Measurements from ENCODE around the gene CTAGE9. TPM values are rescaled to one million over a fixed set of nuclear protein-coding genes. Genes with fewer than 3 reads are reported as not detected.

CTAGE9 gene
- total RNA-seq, 1 experiment from 2014 or later = not detected

- H2BK12ac ChIP-seq (ENCODE audit: insufficient read length, low read depth, low read length) = no peak overlapping the region
- no peak overlapping the region for H3K27ac Mint-ChIP-seq
- H3K79me2 ChIP-seq (ENCODE audit: insufficient read depth, low read length) = no peaks in the 10 kb centered on the region
- no peaks in the 10 kb centered on the region for H3K9me3 Mint-ChIP-seq
- DNase-seq = no peak
- WGBS (ENCODE audit: extremely low coverage, insufficient read length, low lambda C conversion rate) = no CpG with 5 or more reads among the region's 5 CpGs
- H3K27me3 ChIP-seq (ENCODE audit: insufficient read depth, low read length) = no peaks in the 10 kb centered on the region
- no peak overlapping the region for H3K4me2 ChIP-seq (ENCODE audit: insufficient read depth, insufficient read length, low read length)
- H3K23ac ChIP-seq (ENCODE audit: insufficient read length, low read depth, low read length) = no peak overlapping the region
- no peak overlapping the region for H3K56ac ChIP-seq (ENCODE audit: insufficient read length, low read depth, low read length)
- H2BK5ac ChIP-seq (ENCODE audit: insufficient read length, low read length) = no peak overlapping the region
- no peak overlapping the region for H3K14ac ChIP-seq (ENCODE audit: insufficient read depth, low read length)
- H3K27ac ChIP-seq (ENCODE audit: insufficient read length, low read depth, low read length) = no peak overlapping the region
- H3K4me1 ChIP-seq (ENCODE audit: insufficient read depth, low read length) = no peaks in the 10 kb centered on the region
- H2AFZ ChIP-seq (ENCODE audit: low read length) = no peak overlapping the region
- H3K23me2 ChIP-seq (ENCODE audit: insufficient read length, low read depth, low read length, poor library complexity, severe bottlenecking) = no peaks in the 10 kb centered on the region
- no peaks in the 10 kb centered on the region; a peak in 1 of 7 replicates for H3K36me3 Mint-ChIP-seq (ENCODE audit: insufficient read depth in 1 of 3, low read depth in 3 of 3)
- no peak overlapping the region for H4K5ac ChIP-seq (ENCODE audit: insufficient read length, low read depth, low read length)
- no peaks in the 10 kb centered on the region for H3K9me3 ChIP-seq (ENCODE audit: control insufficient read depth, low read depth, low read length)
- no peak overlapping the region for H3T11ph ChIP-seq (ENCODE audit: low read length)
- no peak overlapping the region for H3K18ac ChIP-seq (ENCODE audit: insufficient read length, low read depth, low read length)
- H2BK15ac ChIP-seq (ENCODE audit: low read depth, low read length) = no peak overlapping the region
- no peak overlapping the region for H2BK120ac ChIP-seq (ENCODE audit: low read depth, low read length, poor library complexity, severe bottlenecking)
- TF ChIP-seq, protein P1, sequence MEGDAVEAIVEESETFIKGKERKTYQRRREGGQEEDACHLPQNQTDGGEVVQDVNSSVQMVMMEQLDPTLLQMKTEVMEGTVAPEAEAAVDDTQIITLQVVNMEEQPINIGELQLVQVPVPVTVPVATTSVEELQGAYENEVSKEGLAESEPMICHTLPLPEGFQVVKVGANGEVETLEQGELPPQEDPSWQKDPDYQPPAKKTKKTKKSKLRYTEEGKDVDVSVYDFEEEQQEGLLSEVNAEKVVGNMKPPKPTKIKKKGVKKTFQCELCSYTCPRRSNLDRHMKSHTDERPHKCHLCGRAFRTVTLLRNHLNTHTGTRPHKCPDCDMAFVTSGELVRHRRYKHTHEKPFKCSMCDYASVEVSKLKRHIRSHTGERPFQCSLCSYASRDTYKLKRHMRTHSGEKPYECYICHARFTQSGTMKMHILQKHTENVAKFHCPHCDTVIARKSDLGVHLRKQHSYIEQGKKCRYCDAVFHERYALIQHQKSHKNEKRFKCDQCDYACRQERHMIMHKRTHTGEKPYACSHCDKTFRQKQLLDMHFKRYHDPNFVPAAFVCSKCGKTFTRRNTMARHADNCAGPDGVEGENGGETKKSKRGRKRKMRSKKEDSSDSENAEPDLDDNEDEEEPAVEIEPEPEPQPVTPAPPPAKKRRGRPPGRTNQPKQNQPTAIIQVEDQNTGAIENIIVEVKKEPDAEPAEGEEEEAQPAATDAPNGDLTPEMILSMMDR (conservative IDR thresholded peaks at IDR 0.05) = no peak
- H3K4ac ChIP-seq (ENCODE audit: low read depth, low read length) = no peak overlapping the region
- H3K9ac ChIP-seq (ENCODE audit: extremely low read depth, insufficient read length, low read length) = no peak overlapping the region
- no peak overlapping the region for H3K4me3 Mint-ChIP-seq
- no peak overlapping the region for H4K91ac ChIP-seq (ENCODE audit: insufficient read length, low read depth, low read length)
- no peaks in the 10 kb centered on the region for H3K79me1 ChIP-seq (ENCODE audit: insufficient read depth, low read depth, low read length, poor library complexity, severe bottlenecking)
- H4K8ac ChIP-seq (replicated peaks; ENCODE audit: insufficient read length, low read depth, low read length) = no peak overlapping the region
- peaks cover 2% of the 10 kb centered on the region; the same call in 1 of the 2 replicates for H3K27me3 Mint-ChIP-seq (ENCODE audit: low read depth)
- no peak overlapping the region for H2AK5ac ChIP-seq (ENCODE audit: insufficient read length, low read length)
- no peaks in the 10 kb centered on the region for H4K20me1 ChIP-seq (ENCODE audit: control insufficient read depth, insufficient read depth, insufficient read length)
- H3K4me1 Mint-ChIP-seq = peaks cover 5 to 8% of the 10 kb centered on the region in 2 experiments; a peak in 3 of 4 replicates
- H2BK20ac ChIP-seq (ENCODE audit: low read depth, low read length, poor library complexity, severe bottlenecking) = no peak overlapping the region
These were observed 32.4 kb downstream of the CTAGE9 start for GRCh38 chr6:131678442-131678841.
